ENCODE results near the gene LPCAT1.
"Not testable (repeated sequence)": the region's sequence is repeated elsewhere in the genome, so short reads cannot be mapped to it uniquely, and the experiment has no call there.

LPCAT1 gene

GRCh38 chr5:1467341-1468246, 56.2 kb downstream of the LPCAT1 start:
- DNase-seq (ENCODE audit: low read depth in 2 of 2): no peak

DNA sequence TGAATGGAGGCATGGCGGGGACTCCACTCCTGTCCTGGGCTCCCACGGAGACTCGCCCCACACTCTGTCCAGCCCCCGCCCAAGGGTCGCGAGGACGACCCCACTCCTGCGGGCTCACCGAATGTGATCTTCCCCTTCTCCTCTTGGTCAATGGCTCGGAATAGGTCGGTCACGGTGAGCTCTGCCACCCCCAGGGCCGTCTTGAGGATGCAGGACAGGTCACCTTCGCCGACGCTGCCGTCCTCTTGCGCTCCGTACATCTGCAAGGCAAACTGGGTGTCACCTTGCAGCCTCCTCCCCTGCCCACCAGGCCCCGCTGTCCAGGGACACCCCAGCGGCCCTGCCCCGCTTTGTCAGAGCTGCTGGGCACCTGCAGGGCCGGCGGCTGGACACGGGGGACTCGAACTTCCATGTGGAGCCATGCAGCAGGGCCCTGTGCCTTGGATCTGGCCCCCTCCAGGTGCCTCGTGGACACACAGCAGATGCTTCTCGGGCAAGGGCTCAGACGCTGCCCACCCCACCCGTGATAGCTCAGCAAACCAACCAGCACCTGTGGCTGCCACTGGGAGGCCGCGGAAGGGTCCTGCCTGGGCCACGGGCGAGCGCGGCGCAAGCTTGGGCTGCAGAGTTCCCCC, 57.0 kb downstream of the LPCAT1 start:
- DNase-seq (ENCODE audit: low read depth in 2 of 2): no peak

DNA sequence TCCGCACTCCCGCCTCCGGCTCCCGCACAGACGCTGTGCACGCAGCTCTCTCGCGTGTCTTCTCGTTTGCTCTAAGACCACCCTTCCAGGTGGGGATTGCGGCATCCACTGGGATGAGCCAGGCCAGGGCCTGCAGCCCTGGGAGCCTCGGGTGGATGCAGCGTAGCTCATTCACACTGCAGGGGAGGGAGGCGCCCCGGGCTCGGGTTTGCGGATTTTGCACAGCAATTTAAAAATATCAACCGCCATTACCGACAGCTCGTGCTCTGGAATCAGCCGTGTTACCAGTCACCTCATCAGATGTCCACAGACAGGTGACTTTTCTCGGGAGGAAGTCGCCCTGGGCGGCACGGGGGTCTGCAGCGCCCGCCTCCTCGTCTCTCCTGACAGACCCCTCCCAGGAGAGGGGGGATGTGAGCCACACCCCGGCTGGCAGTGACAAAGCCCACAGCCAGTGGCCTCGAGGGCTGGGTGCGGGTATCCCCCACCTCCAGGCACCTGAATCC, 57.7 kb downstream of the LPCAT1 start:
- DNase-seq (ENCODE audit: low read depth in 2 of 2): no peak

DNA sequence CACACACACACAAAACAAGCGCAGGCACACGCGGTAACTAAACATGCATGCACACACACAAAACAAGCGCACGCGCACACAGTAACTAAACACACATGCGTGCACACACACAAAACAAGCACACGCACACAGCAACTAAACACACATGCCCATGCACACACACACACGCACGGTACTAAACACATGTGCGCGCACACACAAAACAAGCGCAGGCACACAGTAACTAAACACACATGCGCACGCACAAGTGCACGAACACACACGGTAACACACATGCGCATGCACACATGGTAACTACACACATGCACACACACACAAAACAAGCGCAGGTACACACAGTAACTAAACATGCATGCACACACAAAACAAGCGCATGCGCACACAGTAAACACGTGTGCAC, 58.6 kb downstream of the LPCAT1 start:
- no peak for DNase-seq (ENCODE audit: low read depth in 2 of 2)

DNA sequence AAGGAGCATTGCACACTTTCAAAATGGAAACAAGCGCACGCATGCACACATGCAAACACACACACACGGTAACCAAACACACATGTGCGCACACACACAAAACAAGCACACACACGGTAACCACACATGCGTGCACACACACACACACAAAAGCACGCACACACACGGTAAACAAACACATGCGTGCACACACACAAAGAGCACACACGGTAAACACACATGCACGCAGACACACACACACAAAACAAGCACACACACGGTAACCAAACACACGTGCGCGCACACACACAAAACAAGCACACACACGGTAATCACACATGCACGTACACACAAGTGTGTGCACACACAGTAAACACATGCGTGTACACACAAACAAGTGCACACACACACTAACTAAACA, 59.2 kb downstream of the LPCAT1 start:
- DNase-seq (ENCODE audit: low read depth in 2 of 2): no peak

- DNase-seq (ENCODE audit: low read depth in 2 of 2): no peak
Observed at GRCh38 chr5:1464096-1464446, 59.7 kb downstream of the LPCAT1 start.

DNA sequence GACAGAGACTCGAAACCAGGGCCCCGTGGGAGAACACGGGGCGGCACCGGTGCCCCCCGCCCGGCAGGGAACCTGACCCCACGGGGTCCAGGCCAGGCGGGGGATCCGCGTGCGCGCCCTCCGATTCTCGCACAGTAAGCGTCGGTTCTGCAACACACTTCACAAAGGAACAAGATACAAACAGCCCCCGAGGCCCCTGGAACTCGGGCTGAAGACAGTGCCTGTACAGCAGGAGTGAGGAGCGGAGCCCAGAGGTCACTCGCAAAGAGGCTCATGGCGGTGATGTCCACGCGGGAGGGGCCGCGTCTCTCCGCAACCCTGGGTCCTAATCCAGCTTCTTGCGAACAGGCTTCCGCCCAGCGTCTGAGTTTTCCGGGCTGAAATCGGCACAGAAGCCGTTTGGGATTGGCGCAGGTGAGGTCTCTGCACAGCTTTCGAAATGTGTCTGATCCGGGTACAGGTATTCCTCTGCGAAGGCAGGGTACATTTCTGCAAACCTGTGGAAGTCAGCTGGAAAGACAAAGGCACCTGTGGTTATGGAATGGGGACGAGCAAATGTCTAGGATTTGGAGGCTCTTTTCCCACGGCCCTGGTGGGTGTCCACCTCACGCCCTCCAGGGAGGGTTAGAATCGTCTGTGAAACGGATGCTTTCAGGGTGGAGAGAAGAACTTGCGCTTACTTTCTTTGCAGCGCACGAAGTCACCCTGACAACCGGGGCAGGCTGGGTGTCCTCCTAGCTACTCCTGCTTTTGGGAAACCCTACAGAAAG, 60.2 kb downstream of the LPCAT1 start:
- DNase-seq (ENCODE audit: low read depth in 2 of 2): no peak

DNA sequence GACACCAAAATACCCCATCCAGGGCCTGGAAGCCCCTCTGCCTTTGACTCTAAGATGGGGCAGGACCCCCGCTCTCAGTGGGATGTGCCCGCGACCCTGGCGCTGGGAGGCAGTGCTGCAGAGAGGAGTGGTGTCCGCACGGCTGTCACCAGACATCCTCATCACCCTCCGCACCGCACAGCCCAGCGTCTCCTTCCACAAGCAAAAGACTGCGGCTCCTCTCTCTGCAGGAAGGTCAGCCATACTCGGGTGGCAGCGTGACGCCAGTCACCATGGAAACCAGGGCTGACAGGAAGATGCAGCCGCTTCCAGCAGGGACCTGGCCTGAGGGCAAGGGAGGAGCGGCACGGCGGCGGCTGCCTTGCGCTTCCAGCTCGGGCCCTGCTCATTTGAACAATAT, 61.4 kb downstream of the LPCAT1 start:
- DNase-seq (ENCODE audit: low read depth in 2 of 2): no peak

DNA sequence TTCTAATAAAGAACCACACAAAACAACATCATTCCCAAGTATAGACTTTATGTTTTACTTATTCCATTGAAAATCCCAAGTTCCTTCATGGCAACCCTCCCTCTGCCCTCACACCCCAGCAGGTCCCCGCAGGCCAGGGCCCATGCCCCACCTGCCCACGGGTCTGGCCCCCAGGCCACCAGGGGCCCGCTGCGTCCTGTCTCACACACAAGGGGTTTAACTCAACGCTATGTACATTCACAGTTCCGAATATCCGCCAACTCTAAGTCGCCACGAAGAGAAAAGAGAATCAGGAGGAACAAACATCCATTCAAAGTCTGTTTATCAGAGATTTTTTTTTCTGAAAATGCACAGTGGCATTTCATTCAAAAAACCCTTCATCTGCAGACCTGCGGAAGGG, 62.4 kb downstream of the LPCAT1 start:
- no peak for DNase-seq (ENCODE audit: low read depth in 2 of 2)

GRCh38 chr5:1460054-1460682, 63.6 kb downstream of the LPCAT1 start:
- no peak for DNase-seq (ENCODE audit: low read depth in 2 of 2)

- DNase-seq (ENCODE audit: low read depth in 2 of 2): not testable (repeated sequence)
Observed at GRCh38 chr5:1459435-1459834, 64.3 kb downstream of the LPCAT1 start.

DNA sequence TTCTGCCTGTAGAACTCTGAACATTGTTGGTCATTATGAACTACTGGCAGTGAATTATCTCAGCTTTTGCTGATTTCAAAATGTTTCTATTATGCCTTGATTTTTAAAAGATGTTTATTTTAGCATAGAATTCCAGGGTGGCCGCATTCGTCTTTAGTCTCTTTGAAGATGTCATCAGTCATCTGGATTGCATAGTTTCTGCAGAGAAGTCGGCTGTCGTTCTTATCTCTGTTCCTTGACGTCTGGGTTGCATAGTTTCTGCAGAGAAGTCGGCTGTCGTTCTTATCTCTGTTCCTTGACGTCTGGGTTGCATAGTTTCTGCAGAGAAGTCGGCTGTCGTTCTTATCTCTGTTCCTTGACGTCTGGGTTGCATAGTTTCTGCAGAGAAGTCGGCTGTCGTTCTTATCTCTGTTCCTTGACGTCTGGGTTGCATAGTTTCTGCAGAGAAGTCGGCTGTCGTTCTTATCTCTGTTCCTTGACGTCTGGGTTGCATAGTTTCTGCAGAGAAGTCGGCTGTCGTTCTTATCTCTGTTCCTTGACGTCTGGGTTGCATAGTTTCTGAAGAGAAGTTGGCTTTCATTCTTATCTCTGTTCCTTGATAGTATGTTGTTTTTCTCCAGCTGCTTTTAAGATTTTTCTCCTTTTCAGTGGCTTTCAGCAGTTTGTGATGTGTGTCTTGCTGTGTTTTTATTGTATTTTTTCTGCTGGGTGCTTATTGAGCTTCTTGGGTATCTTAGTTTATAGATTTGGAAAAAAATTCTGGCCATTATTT, 67.5 kb downstream of the LPCAT1 start:
- not testable (repeated sequence) for DNase-seq (ENCODE audit: low read depth in 2 of 2)

GRCh38 chr5:1453613-1454012, 70.1 kb downstream of the LPCAT1 start:
- no peak for DNase-seq (ENCODE audit: low read depth in 2 of 2)

DNA sequence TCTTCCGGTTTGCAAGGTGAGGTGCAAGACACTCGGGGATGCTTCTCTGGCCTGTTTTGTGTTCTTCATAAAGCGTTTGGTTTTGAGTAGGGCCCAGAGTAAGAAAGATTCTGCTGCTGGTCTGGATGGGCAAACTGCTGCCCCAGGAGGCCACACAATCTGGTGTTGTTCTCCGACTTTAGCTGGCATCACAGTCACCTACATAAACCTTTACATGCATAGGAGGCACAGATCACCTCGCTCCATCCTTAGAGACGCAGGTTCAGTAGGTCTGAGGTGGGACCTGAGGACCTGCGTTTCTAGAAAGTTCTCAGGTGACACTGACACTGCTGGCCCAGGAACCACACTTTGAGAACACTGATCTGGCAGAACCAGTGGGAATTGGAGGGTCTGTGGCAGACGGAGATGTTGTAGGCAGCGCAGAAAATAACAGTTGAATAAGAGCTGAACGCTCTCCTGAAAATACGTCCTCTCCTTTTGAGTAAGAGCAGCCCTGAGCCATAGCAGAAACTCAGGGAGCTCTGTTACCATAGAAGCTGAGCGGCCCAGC, 74.6 kb downstream of the LPCAT1 start:
- no peak for DNase-seq (ENCODE audit: low read depth in 2 of 2)

GRCh38 chr5:1448511-1449011, 75.2 kb downstream of the LPCAT1 start:
- DNase-seq (ENCODE audit: low read depth in 2 of 2): no peak

GRCh38 chr5:1447671-1448361, 75.9 kb downstream of the LPCAT1 start:
- DNase-seq (ENCODE audit: low read depth in 2 of 2): peak in 1 of 2 donors; percentile 12

DNA sequence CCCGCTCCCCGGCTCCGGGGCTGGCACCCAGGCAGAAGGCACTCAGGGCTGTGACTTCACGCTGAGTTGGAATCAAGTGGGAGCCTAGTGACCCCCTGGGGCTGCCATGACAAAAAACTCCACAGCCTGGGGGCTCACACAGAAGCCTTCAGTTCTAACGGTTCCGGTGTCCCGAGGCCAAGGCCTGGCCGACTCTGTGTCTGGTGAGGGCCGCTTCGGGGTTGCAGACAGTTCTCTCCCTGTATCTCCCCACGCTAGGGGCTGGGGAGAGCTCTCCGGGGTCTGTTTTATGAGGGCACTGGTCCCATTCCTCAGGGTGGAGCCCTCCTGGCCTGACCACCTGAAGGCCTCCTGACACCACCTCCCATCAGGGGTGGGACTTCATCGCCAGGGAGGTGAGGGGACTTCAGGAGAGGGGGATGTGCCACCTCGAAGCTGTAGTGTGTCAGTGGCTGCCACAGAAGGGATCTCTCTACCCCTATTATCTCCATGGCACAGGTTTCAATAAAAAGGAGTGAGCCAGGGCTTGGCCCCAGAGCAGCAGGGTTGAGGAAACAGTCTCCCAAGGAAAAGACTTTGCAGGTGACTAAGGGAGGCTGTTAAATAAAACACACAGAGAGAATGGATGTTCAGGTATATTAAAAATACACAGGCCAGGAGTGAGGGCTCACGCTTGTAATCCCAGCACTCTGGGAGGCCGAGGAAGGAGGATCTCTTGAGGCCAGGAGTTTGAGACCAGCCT, 77.0 kb downstream of the LPCAT1 start:
- DNase-seq (ENCODE audit: low read depth in 2 of 2): no peak

GRCh38 chr5:1445689-1446601, 77.8 kb downstream of the LPCAT1 start:
- no peak for DNase-seq (ENCODE audit: low read depth in 2 of 2)

Data from stimulated activated CD8-positive, alpha-beta memory T cell treated with anti-CD3 and anti-CD28 coated beads, Interleukin-7, amount 100 ng/mL, for 1 hour (primary cell).